GM12865 (cell line): ENCODE measurements around the gene EFTUD2.

ENCODE experiments used
- DNase-seq: peaks from one replicate; pipeline ENCODE4 v3.0.0; 2010; ENCODE audit warnings: low read depth
- H3K4me3 ChIP-seq: 2 replicates; pipeline ENCODE4 v1.5.1; 2011; ENCODE audit warnings: mild to moderate bottlenecking, low read depth, low read length, control low read depth
- CTCF ChIP-seq: IDR thresholded peaks from 2 replicates; pipeline ENCODE4 v1.5.1; 2011; ENCODE audit warnings: low read length, control low read depth, low read depth, inconsistent platforms; ENCODE audit not compliant: insufficient read depth; ENCODE audit errors: missing control alignments

EFTUD2 gene

DNA sequence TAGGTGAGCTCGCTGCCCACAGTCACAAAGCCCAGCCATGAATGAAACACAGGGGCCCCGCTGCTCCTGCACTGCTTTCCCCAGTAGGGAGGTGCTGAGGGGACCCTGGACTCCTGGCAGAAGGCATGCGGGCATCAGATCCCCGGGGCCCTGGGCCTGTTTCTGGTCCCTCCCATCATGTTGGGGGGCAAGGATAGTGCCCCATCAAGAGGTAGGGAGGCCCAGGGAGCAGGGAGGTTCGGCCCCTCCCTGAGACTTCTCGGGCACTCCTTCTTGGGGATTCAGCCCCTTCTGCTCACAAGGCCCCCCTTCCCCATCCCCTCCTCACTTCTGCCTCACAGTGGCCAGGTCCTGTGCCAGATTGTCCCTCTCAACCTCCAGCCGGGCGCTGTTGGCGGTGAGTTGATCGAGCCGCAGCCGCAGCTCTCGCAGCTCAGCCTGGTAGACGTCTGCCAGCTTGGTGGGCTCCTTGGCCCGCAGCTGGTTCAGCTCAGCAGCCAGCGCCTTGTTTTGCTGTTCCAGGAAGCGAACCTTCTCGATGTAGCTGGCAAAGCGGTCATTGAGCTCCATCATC, 15.5 kb upstream of the EFTUD2 start:
- DNase-seq = no peak
- TF ChIP-seq CTCF = no peak
- no peak overlapping the region for H3K4me3 ChIP-seq

GRCh38 chr17:44914148-44914547, 14.9 kb upstream of the EFTUD2 start:
- TF ChIP-seq CTCF = no peak
- no peak overlapping the region for H3K4me3 ChIP-seq
- peak; percentile 51 for DNase-seq

- TF ChIP-seq CTCF = no peak
- no peak overlapping the region for H3K4me3 ChIP-seq
These were observed 14.4 kb upstream of the EFTUD2 start for GRCh38 chr17:44913676-44914075.

DNA sequence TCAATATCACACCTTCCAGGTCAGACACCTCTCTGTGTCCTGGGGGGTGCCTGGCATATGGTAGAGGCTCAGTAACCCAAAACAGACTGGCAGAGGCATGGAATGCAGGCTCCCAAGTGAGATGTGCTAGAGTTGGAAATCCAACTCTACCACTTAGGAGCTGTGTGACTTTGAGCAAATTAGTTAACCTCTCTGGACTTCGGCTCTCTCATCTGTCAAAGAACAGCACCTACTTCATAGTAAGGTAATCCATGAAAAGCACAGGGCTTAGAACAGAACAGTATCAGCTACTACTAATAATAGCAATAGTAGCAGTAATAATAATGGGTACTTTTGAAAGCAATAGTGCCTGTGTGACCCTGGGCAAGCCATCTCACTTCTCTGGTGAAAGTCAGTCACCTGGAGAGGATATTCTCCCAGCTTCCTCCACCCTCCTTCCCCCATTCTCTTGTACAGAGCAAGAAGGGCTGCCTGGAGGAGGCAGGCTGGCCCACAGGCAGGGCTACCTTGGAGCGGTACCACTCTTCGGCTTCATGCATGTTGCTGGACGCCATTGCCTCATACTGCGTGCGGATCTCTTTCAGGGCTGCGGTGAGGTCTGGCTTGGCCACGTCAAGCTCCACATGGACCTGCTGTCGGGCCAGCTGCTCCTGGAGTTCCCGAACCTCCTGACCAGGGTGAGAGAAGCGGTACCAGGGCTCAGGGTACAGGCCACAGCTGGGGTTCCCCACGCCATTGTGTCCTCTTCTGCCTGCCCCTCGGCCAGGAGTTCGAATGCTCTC, 13.7 kb upstream of the EFTUD2 start:
- no peak for TF ChIP-seq CTCF
- no peak for DNase-seq
- no peak overlapping the region for H3K4me3 ChIP-seq

More at GRCh38 chr17:44913676-44914075, 14.4 kb upstream of the EFTUD2 start:
- DNase-seq = no peak

- H3K4me3 ChIP-seq = no peak overlapping the region
- DNase-seq = peak; percentile 57
- peak; percentile 53 for TF ChIP-seq CTCF
These were observed 12.1 kb upstream of the EFTUD2 start for GRCh38 chr17:44911133-44912001.

GRCh38 chr17:44910231-44911106, 11.2 kb upstream of the EFTUD2 start:
- no peak for TF ChIP-seq CTCF
- H3K4me3 ChIP-seq = no peak overlapping the region

More at GRCh38 chr17:44910231-44911106, 11.2 kb upstream of the EFTUD2 start:
- no peak for DNase-seq
